CD4-positive, alpha-beta T cell (primary cell): ENCODE measurements around the gene LHFPL3. TPM values are rescaled to one million over a fixed set of nuclear protein-coding genes. Genes with fewer than 3 reads are reported as not detected.

Experiments
- ATAC-seq: fragments of 200-7000 bp; cut with Tn5 transposase; one replicate; pipeline ENCODE4 v1.10.0; 2022; ENCODE audit warnings: mild to moderate bottlenecking; ENCODE audit not compliant: poor library complexity
- CTCF ChIA-PET: fragments of 350-600 bp; sonication (Branson Sonifier 250); formaldehyde crosslinking; loops from one replicate; lab custom pipeline; 2021; ENCODE audit warnings: antibody characterized with exemption, inconsistent platforms; lab: Charles Lee
- POLR2A ChIA-PET: fragments of 350-600 bp; sonication (Branson Sonifier 250); formaldehyde crosslinking; loops from one replicate; lab custom pipeline; 2021; ENCODE audit warnings: antibody characterized with exemption, inconsistent platforms; lab: Charles Lee
- DNase-seq, 14 experiments: peaks; one replicate each; pipeline ENCODE4 v3.0.0-alpha.2; 2013 to 2020; ENCODE audit warnings: mixed read lengths in 2 of 14
- H3K27ac ChIP-seq, 2 donors: one replicate each; pipeline versions ENCODE4 v1.5.1 to v1.7.0; 2013; ENCODE audit warnings: low read length in 2 of 2, low read depth in 1 of 2, mild to moderate bottlenecking in 1 of 2
- H3K27me3 ChIP-seq, 2 experiments: 1 replicate in 1 of 2; 2 replicates in 1 of 2; pipeline versions ENCODE4 v1.6.1 to v1.7.0; 2013; ENCODE audit warnings: low read length in 2 of 2, control low read depth in 1 of 2, mild to moderate bottlenecking in 1 of 2, moderate library complexity in 1 of 2; ENCODE audit not compliant: insufficient read depth in 2 of 2, control insufficient read depth in 1 of 2
- H3K36me3 ChIP-seq: one replicate; pipeline ENCODE4 v1.6.1; 2013; ENCODE audit warnings: low read length, control low read depth; ENCODE audit not compliant: insufficient read depth
- H3K4me1 ChIP-seq: one replicate; pipeline ENCODE4 v1.6.1; 2013; ENCODE audit warnings: low read length, control low read depth; ENCODE audit not compliant: insufficient read depth
- H3K4me3 ChIP-seq: one replicate; pipeline ENCODE4 v1.5.1; 2013; ENCODE audit warnings: mild to moderate bottlenecking, low read length, moderate library complexity
- H3K9me3 ChIP-seq, 2 experiments: 1 replicate in 1 of 2; 2 replicates in 1 of 2; pipeline versions ENCODE4 v1.6.1 to v1.7.0; 2013; ENCODE audit warnings: low read length in 2 of 2, mild to moderate bottlenecking in 2 of 2, control low read depth in 1 of 2, moderate library complexity in 1 of 2; ENCODE audit not compliant: control insufficient read depth in 1 of 2, insufficient read depth in 1 of 2
- H3K27ac Mint-ChIP-seq: one replicate; pipeline ENCODE4 v1.8.0; 2020; ENCODE audit warnings: mixed read lengths
- H3K27me3 Mint-ChIP-seq: one replicate; pipeline ENCODE4 v1.8.0; 2021; ENCODE audit warnings: mixed read lengths
- H3K36me3 Mint-ChIP-seq: one replicate; pipeline ENCODE4 v1.8.0; 2021; ENCODE audit warnings: low read depth, mixed read lengths
- H3K4me1 Mint-ChIP-seq: one replicate; pipeline ENCODE4 v1.8.0; 2021; ENCODE audit warnings: low read depth, mixed read lengths
- H3K4me3 Mint-ChIP-seq: one replicate; pipeline ENCODE4 v1.8.0; 2020; ENCODE audit warnings: mild to moderate bottlenecking, mixed read lengths
- H3K9me3 Mint-ChIP-seq: one replicate; pipeline ENCODE4 v1.8.0; 2020; ENCODE audit warnings: mixed read lengths
- intact Hi-C, 2 experiments: fragments of 100-400 bp; cut with DNase I in 1 of 2; cut with micrococcal nuclease in 1 of 2; formaldehyde crosslinking; loops; one replicate each; pipeline versions ENCODE4 v1.15.1 to v1.9.0; 2023 to 2025; cut with DNase I, micrococcal nuclease
- total RNA-seq, 174 experiments: library from RNA in 2 of 174; stranded (reverse) in 2 of 174; gene quantifications; one replicate each; pipeline ENCODE4 v1.2.3 and lab custom pipeline; 2021 to 2026
- TF ChIP-seq, protein P1 (sequence below): fragments of 200-600 bp; IDR thresholded peaks from one replicate; pipeline ENCODE4 v1.8.0; 2022; ENCODE audit warnings: antibody characterized with exemption, mild to moderate bottlenecking

Gene LHFPL3
- total RNA-seq, 2 experiments from 2014 or later: not detected

DNA sequence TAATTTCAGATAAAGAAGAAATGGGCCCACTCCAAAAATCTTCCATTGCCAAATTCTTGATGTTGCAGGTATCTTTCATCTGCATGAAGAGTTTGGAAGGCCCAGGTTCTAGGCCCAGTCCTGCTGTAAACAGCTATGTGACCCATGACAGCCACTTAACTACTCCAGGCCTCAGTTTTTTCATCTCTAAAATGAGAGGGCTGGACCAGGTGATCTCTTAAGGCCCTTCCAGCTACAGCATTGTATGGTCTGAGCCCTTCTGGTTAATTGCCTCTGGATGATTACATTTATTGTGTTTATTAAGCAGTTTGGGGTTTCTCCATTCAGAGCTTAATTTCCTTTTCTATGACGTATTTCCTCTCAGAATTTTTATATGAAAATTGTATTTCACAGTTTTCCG is 494.8 kb downstream of the LHFPL3 start:
- TF ChIP-seq, protein P1, sequence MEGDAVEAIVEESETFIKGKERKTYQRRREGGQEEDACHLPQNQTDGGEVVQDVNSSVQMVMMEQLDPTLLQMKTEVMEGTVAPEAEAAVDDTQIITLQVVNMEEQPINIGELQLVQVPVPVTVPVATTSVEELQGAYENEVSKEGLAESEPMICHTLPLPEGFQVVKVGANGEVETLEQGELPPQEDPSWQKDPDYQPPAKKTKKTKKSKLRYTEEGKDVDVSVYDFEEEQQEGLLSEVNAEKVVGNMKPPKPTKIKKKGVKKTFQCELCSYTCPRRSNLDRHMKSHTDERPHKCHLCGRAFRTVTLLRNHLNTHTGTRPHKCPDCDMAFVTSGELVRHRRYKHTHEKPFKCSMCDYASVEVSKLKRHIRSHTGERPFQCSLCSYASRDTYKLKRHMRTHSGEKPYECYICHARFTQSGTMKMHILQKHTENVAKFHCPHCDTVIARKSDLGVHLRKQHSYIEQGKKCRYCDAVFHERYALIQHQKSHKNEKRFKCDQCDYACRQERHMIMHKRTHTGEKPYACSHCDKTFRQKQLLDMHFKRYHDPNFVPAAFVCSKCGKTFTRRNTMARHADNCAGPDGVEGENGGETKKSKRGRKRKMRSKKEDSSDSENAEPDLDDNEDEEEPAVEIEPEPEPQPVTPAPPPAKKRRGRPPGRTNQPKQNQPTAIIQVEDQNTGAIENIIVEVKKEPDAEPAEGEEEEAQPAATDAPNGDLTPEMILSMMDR: no peak
- Histone ChIP-seq H3K27ac (no peak overlapping the region), H3K4me1 (no peaks in the 10 kb centered on the region), H3K27me3 (no peaks in the 10 kb centered on the region), H3K4me3 (no peak overlapping the region), H3K36me3 (no peaks in the 10 kb centered on the region), H3K9me3 (no peaks in the 10 kb centered on the region)
- no peaks in the 10 kb centered on the region for H3K9me3 Mint-ChIP-seq
- CTCF ChIA-PET: interaction anchor here (0.8 kb wide), 1 partner anchor 9 kb away, joined by 3 read pairs; no protein-coding TSS in a partner anchor
- no peaks in the 10 kb centered on the region for H3K36me3 Mint-ChIP-seq
- DNase-seq (no peak), ATAC-seq (no peak)
- no peak overlapping the region for H3K4me3 Mint-ChIP-seq
- intact Hi-C loops: no loop called here
- no peak overlapping the region for H3K27ac Mint-ChIP-seq
- H3K4me1 Mint-ChIP-seq: no peaks in the 10 kb centered on the region
- POLR2A ChIA-PET: interaction anchor here (0.6 kb wide), 1 partner anchor 1882 kb away, joined by 3 read pairs; no protein-coding TSS in a partner anchor
- H3K27me3 Mint-ChIP-seq: no peaks in the 10 kb centered on the region

DNA sequence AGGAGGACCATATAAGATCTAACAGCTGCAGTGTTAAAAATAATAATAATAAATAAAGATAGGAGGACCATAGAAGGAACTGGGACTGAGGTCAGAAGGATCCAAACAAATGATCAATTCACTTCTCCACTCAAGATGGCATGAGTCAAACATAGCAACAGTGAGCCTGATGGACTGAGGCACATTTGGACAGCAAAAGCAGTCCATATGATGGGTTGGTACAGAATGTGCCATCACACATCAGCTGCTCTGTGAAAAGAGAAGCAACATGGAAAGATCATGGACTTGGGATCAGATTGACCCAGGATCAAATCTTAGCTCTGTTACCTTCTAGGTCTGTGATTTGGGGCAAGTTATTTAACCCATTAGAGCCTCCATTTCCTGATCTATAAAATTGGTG is 496.7 kb downstream of the LHFPL3 start:
- no peaks in the 10 kb centered on the region for H3K36me3 ChIP-seq
- Mint-ChIP-seq H3K27me3 (no peaks in the 10 kb centered on the region), H3K9me3 (no peaks in the 10 kb centered on the region), H3K27ac (no peak overlapping the region), H3K4me1 (no peaks in the 10 kb centered on the region), H3K4me3 (no peak overlapping the region), H3K36me3 (no peaks in the 10 kb centered on the region)
- H3K4me1 ChIP-seq: no peaks in the 10 kb centered on the region
- DNase-seq (no peak), ATAC-seq (no peak)
- intact Hi-C loops: no loop called here
- H3K9me3 ChIP-seq: no peaks in the 10 kb centered on the region
- POLR2A ChIA-PET: no interaction called here
- H3K27ac ChIP-seq: no peak overlapping the region
- TF ChIP-seq, protein P1: no peak
- H3K27me3 ChIP-seq: no peaks in the 10 kb centered on the region
- no peak overlapping the region for H3K4me3 ChIP-seq
- CTCF ChIA-PET: no interaction called here

DNA sequence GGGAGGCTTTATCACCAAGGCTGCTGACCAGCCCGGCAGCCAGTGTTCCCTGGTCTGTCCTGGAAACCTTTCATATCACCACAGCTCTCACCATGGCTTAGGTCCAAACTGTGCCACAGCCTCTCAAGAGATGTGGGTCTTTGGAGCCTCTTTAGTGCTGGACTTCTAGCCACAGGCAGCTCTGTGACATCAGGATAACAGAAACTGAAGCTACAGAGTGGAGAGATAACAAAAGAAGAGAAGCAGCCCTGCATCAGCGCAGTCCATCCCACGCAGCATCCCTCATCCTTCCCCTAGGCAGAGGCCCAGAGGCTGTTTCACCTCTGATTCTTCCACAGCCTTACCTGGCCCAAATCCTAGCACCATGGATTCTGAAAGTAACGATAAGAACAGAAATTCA is 497.7 kb downstream of the LHFPL3 start:
- CTCF ChIA-PET: no interaction called here
- no peaks in the 10 kb centered on the region for H3K4me1 Mint-ChIP-seq
- POLR2A ChIA-PET: no interaction called here
- no peaks in the 10 kb centered on the region for H3K36me3 Mint-ChIP-seq
- Histone ChIP-seq H3K9me3 (no peaks in the 10 kb centered on the region), H3K4me1 (no peaks in the 10 kb centered on the region), H3K36me3 (no peaks in the 10 kb centered on the region), H3K4me3 (no peak overlapping the region), H3K27ac (no peak overlapping the region), H3K27me3 (no peaks in the 10 kb centered on the region)
- no peaks in the 10 kb centered on the region for H3K27me3 Mint-ChIP-seq
- H3K9me3 Mint-ChIP-seq: no peaks in the 10 kb centered on the region
- ATAC-seq: no peak
- DNase-seq: no peak
- TF ChIP-seq, protein P1: no peak
- H3K27ac Mint-ChIP-seq: no peak overlapping the region
- no peak overlapping the region for H3K4me3 Mint-ChIP-seq
- intact Hi-C loops: no loop called here
